ENCODE measurements around the gene PHAX.
"Not testable (repeated sequence)": the region's sequence is repeated elsewhere in the genome, so short reads cannot be mapped to it uniquely, and the experiment has no call there.

The PHAX gene, protein sequence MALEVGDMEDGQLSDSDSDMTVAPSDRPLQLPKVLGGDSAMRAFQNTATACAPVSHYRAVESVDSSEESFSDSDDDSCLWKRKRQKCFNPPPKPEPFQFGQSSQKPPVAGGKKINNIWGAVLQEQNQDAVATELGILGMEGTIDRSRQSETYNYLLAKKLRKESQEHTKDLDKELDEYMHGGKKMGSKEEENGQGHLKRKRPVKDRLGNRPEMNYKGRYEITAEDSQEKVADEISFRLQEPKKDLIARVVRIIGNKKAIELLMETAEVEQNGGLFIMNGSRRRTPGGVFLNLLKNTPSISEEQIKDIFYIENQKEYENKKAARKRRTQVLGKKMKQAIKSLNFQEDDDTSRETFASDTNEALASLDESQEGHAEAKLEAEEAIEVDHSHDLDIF

DNA sequence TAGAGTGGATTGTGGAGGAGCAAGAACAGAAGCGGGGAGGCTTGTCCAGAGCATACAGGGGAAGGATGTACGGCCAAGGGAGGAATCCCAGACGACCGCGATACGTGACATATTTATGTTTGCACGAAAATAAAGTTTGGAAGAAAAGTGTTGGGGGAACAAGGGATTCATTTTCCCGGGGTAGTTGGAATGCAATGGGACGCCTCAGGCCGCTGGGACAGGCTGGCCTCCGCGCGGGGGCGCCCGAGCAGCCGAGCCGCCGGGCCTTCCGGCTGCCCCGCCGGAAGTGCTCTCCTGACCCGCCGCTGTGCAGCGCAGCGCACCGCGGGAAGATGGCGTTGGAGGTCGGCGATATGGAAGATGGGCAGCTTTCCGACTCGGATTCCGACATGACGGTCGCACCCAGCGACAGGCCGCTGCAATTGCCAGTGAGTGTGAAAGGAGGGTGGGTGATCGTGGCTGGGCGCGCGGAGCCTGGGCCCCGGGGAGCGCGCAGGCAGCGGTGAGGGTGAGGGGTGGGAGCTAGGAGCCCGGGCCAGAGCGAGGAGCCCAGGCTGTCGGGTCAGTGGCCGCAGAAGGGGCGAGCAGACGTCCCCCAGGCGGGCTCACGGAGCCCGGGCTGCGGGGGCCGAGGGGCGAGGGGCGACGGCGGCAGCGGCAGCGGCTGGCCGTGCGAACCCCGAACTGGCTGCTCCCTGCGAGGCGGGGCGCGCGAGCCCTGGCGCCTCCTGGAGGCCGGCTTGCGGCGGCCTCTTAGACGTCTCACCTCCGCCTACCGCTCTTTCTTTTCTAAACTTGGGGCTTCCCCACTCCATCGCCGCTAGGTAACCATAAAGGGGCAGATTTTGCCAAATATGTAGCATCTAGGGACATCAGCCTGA is at the start of gene PHAX:
TSS of gene PHAX (plus strand) at position 317 of the 881 bp plus-strand sequence. CDS start at position 333, 16 bp downstream.
- DNase-seq: peak; percentile 33

DNA sequence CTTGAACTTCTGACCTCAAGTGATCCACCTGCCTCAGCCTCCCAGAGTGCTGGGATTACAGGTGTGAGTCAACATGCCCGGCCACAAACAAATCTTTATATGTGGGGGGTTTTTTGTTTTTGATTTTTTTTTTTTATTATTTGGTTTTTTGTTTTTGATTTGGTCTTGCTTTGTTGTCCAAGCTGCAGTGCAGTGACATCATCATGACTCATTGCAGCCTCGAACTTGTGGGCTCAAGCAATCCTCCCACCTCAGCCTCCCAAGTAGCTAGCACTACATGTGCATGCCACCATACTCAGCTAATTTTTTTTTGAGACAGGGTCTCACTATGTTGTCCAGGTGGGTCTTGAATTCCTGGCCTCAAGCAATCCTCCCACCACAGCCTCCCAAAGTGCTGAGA is 48.1 kb upstream of the PHAX start:
- DNase-seq: no peak

DNA sequence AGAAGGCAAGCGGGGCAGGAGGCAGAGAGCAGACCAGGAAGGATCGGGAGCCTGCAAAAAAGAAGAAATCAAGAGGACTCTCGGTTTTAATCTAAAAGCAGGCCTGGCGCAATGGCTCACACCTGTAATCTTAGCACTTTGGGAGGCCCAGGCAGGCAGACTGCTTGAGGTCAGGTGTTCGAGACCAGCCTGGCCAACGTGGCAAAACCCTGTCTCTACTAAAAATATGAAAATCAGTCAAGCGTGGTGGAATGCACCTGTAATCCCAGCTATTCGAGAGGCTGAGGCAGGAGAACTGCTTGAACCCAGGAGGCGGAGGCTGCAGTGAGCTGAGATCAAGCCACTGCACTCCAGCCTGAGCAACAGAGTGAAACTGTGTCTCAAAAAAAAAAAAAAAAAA is 45.6 kb upstream of the PHAX start:
- not testable (repeated sequence) for DNase-seq

DNA sequence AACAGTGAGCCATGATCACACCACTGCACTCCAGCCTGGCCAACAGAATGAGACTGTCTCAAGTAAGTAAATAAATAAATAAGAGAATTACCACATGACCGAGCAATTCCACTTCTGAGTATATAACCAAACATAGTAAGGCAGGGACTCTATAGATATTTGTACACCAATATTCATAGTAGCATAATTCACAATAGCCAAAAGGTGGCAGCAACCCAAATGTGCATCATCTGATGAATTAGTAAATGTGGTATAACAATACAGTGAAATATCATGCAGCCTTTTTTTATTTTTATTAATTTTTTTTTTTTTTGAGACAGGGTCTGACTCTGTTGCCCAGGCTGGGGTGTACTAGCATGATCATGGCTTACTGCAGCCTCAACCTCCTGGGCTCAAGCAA is 38.8 kb upstream of the PHAX start:
- DNase-seq: no peak

DNA sequence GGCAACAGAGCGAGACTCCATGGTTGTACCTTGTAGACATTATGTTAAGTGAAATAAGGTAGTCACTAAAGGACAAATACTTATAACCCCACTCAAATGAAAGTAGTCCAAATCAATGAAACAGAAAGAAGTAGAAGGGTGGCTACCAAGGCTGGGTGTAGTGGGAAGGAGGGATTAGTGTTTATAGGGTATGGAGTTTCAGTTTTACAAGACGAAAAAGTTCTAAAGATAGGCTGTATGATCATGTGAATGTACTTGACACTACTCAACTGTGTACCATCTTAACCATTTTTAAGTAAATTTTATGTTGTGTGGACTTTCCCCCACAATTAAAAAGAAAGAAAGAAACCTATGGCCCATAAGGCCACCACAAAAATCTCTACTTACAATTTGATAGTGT is 37.9 kb upstream of the PHAX start:
- DNase-seq: no peak

DNA sequence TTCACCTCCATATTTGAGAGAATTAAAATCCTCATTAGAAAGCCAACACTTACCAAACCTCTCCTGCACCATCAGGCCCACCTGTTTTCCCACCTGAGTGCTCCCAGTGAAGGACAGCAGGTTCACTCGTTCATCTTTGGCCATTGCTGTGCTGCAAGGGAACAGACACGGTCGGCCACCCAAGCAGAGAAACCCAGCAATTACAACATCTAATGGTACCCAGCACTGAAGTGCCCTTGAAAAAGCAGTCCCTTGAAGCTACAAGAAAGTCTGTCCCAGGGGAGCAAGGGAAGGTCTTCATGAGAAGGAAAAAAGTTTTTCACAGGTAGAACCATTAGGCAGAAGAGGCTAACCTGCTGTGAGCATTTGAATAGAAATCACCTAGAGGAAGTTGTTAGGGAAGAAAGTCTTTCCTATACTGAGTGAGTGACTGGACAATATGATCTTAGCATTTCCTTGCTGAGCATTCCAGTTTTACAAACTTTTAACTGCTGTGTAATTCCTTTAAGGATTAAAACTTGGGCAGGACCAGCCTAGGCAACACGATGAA is 32.5 kb upstream of the PHAX start:
- DNase-seq: no peak

DNA sequence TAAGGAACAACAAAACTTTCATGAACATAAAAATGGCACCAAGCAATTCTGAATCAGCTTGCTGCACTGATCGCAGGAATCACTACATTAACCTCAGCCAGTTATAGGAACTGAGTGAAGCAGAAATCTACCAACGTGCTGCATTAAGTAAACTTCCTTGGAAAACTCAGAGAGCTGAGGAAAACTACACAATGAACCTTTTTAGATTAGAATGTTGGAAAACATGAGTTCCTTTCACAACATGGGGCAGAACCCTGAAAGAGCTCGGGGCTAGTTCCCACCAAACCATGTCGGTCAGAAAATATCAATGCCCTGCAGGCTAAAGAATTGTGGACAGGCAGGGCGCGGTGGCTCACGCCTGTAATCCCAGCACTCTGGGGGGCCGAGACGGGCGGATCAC is 25.1 kb upstream of the PHAX start:
- no peak for DNase-seq

DNA sequence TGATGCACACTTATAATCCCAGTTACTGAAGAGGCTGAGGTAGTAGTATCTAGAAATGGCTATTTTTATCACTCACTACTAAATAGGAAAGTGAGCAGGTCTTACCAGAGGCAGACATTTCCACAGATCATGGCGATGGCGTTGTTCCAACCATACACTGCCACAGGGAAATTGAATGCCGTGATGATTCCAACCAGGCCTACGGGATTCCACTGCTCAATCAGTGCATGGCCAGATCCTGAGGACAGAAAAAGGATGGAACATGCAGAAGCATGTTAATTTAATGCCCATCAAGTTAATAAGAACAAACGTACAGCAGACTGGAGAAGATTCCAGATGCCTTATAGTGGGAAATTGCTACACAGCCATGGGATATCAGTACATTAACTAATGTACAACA is 23.8 kb upstream of the PHAX start:
- DNase-seq: no peak

DNA sequence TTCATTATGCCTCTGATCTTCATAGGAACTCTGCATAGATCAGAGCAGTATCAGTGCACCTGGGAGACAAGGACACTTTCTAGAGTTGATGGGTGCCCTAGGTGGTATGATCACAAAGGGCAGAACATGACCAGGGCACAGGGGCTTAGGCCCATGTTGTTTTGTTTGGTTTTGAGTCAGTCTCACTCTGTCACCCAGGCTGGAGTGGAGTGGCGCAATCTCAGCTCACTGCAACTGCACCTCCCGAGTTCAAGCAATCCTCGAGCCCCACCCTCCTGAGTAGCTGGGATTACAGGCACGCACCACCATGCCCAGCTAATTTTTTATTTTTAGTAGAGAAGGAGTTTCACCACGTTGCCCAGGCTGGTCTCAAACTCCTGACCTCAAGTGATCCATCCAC is 23.3 kb upstream of the PHAX start:
- DNase-seq: no peak

DNA sequence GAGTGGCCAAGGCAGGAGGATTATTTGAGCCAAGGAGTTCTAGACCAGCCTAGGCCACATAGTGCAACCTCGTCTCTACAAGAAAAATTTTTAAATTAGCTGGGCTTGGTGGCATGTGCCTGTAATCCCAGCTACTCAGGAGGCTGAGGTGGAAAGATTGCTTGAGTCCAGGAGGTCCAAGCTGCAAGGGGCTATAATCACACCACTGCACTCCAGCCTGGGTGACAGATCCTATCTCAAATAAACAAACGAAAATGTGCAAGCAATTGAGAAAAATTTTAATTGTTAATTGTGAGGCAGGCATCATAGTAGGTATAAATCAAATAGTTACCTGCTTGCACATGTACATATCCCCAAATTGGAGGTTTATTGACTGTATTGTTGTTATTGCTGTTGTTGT is 21.0 kb upstream of the PHAX start:
- no peak for DNase-seq

DNA sequence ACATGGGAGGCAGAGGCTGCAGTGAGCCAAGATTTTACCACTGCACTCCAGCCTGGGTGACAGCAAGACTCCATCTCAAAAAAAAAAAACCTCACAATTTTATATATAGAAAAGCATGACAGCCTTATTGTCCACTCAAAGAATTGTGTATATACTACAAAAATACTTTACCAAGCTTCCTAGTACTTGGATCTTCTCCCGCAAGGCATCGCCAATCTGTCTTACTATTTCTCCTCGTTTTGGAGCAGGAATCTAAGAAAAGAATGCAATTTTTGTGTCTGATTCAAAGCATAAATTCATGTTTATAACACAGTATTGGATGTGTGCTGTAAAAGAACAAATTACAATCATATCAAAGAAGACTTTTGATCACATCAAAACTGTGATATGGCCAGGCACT is 17.0 kb upstream of the PHAX start:
- DNase-seq: no peak

DNA sequence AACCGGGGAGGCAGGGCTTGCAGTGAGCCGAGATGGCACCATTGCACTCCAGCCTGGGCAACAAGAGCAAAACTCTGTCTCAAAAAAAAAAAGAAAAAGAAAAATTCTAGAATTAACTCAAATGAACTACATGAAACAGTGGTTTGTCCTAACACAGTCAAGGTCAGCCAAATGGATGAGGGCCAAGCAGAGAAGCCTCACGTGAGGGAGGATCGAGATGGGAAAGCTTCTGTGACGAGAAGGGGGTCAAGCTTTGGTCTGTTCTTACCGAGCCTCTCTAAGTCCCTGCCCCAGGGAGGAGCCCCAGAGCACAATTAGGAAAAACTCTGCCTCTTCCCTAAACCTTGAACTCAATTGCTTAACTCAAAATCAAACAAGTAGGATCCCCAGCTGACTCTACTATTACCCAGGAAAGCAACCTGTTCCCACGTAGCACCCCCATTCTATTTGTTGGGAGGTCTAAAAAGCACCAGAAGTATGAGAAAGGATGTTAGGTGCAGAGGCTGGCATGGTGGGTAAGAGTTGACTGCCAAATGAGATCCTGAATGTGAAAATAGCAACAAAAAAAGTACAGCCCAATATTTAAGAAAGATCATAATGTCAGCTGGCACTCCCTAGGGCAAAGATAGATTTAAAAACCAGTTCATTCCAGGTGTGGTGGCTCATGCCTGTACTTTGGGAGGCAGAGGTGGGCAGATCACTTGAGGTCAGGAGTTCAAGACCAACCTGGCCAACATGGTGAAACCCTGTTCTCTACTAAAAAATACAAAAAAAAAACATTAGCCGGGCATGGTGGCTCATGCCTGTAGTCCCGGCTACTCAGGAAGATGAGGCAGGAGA is 13.0 kb upstream of the PHAX start:
- DNase-seq: no peak

DNA sequence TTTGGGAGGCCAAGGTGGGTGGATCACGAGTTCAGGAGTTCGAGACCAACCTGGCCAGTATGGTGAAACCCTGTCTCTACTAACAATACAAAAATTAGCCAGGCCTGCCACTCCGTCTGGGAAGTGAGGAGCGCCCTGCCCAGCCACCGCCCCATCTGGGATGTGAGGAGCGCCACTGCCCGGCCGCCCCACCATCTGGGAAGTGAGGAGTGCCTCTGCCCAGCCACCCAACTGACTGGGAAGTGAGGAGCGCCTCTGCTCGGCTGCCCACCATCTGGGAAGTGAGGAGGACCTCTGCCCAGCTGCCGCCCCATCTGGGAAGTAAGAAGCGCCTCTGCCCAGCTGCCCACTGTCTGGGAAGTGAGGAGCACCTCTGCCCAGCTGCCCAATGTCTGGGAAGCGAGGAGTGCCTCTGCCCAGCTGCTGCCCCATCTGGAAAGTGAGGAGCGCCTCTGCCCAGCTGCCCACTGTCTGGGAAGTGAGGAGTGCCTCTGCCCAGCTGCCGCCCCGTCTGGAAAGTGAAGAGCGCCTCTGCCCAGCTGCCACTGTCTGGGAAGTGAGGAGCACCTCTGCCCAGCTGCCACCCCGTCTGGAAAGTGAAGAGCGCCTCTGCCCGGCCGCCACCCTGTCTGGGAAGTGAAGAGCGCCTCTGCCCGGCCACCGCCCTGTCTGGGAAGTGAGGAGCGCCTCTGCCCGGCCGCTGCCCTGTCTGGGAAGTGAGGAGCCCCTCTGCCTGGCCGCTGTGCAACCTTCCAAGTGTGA is 11.0 kb upstream of the PHAX start:
- no peak for DNase-seq

DNA sequence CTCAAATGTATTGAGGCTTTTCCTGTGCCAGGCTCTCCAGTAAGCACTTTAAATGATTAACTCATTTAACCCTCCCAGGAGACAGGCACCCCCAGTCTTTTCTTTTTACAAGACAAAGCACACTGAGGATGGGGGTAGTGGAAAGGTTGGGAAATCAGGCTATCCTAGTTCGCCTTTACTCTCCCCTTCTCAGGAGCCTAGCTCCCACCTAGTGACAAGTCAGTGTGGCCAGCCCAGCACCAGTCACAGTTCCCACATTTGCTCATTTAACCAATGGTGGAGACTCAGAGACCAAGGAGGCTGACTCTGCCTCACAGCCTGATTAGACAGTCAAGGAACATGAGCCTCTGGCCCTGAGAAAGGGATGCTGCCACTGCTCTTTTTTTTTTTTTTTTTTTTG is 9.2 kb upstream of the PHAX start:
- DNase-seq: no peak

DNA sequence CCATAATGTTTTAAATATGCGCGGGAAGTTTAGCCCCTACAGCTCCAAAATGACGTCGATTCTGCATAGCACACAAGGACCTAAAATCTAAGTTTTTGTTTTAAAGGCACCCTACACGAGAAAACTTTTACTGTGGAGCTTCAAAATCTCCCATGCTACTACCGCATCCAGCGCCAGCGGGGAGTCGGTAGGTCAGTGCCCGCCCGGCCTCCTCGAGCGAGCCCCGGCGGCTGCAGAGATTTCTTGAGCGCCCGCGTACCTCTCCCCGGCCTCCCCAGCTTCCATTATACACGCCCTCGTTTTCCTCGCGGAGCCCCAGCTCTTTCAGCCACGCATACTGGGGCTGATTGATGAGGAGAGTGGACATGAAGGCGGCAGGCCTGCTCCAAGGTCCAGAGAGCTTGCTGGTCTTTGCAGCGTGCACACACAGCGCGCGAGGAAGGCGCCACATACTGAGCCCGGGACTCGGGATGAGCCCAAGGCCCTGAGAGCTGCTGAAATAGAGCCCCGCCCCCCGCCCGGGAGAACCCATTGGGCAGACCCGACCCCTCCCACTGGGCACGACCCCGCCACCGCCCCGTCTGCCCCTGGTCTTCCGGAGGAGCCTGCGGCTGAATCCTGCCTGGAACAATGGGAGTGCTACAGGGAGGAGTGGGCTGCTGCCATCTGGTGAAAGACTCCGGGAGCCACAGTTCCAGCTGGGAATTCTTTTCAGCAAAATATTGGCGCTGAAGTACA is 5.8 kb upstream of the PHAX start, which contains the start of gene ALDH7A1:
TSS of gene ALDH7A1 (minus strand) at position 472 of the 738 bp plus-strand sequence. CDS start at position 451, 21 bp downstream.
- peak; percentile 46 for DNase-seq

DNA sequence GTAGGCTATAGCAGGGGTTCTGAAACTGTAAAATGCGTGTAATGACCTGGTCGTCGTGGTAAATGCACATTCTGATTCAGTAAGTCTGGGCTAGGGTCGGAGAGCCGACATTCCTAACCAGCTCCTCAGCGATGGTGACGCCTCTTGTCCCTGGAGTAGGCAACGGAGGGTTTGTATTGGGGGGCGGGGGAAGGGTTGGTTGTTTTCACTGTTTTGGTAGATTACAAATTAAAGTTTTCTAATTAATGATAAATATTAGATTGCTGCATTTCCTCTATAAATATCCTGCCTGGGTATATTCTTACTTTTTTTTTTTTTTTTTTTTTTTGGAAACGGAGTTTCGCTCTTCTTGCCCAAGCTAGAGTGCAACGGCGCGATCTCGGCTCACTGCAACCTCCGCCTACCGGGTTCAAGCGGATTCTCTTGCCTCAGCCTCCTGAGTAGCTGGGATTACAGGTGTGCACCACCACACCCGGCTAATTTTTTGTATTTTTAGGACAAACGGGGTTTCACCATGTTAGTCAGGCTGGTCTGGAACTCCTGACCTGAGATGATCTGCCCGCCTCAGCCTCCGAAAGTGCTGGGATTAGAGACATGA is 5.2 kb upstream of the PHAX start:
- DNase-seq: no peak

DNA sequence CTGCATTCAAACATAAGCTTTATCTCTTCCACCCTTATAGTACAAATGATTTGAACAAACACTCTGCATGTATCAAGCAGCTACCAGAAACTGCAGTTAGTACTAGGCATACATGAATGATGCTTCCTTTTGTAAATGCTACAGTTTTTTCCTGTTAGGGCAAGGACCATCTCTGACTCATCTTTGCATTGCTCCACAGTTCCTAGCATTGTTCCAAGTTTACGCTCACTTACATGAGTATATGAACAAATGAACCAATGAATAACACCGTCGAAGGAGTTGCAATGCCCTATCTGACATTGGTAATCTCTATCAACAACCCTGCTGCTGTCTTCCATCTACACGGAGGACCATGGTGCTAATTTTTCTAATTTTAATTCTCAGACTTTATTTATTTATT is 3.6 kb upstream of the PHAX start:
- no peak for DNase-seq

DNA sequence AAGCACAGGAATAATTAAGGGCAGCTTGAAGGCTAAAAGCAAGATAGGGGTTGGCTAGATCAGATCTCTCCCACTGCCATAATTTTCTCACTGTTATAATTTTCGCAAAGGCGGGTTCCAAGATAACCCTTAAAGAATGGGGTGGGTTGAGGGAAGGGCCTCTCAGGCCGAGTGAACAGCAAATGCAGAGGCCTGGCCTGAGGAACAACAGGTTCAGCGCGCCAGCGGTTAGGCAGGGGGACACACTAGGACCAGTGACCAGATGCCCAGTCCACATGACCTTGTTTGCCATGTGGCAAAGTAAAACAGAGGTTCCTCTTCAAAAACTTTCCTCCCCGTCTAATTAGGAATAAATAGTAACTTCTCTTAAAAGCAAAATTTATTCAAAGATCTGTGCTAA is 1.2 kb upstream of the PHAX start:
- DNase-seq: no peak

DNA sequence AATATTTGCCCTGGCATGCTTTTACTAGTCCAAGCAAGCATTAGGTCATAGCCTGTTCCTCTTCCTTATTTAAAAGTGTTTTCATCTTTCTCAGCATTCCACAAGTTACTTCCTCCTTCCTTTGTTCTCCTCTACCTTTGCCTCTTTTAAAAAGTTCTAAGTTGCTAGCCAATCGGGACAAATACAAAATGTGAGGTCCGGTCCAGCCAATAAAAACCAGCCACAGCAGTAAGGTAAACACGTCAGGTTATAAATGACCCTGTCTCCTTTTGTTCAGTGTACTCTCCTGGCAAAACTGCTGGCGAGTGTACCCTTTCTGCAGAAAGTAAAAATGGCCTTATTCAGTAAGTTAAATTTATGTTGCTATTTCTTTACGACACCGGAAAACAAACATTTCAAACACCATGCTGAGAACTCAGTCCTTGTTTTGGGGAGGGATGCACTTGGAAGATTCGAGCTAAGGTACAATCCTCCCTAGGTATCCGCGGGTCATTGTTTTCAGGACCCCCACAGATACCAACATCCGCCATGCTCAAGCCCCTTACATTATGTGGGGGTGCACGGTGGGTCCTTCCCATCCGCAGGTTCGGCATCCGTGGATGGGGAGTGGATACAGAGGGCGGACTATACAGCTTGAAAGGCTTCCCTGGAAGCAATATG is 646 bp upstream of the PHAX start:
- not testable (repeated sequence) for DNase-seq

DNA sequence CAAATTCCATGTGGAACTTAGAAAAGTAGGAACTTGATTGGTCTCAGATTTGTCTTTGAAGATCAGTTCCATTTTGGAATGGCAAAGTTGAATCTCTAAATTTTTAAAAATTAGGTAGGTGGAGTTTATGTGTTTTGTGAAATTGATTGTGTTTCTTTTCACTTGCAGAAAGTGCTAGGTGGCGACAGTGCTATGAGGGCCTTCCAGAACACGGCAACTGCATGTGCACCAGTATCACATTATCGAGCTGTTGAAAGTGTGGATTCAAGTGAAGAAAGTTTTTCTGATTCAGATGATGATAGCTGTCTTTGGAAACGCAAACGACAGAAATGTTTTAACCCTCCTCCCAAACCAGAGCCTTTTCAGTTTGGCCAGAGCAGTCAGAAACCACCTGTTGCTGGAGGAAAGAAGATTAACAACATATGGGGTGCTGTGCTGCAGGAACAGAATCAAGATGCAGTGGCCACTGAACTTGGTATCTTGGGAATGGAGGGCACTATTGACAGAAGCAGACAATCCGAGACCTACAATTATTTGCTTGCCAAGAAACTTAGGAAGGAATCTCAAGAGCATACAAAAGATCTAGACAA is 2.8 kb downstream of the PHAX start:
- DNase-seq: no peak

Measured in NCI-H2171 (cell line).